Kidney (tissue), 14 donors: Measurements from ENCODE around the gene RAD51C. TPM values are rescaled to one million over a fixed set of nuclear protein-coding genes. Genes with fewer than 3 reads are reported as not detected.

Experiments used
- DNase-seq, 5 donors: peaks; one replicate each; pipeline ENCODE4 v3.0.0-alpha.2; 2013 to 2020
- FAIRE-seq: peaks from 2 replicates; lab custom pipeline; 2012; peaks lifted over from hg19 to GRCh38; lab: Jason Lieb, UNC
- H3K27ac ChIP-seq, 2 donors: one replicate each; pipeline ENCODE4 v1.7.0; 2013; ENCODE audit warnings: low read depth in 2 of 2, low read length in 2 of 2, inconsistent platforms in 1 of 2
- H3K27me3 ChIP-seq: one replicate; pipeline ENCODE4 v1.7.1; 2013; ENCODE audit warnings: low read length, inconsistent platforms; ENCODE audit not compliant: control insufficient read depth, insufficient read depth
- H3K36me3 ChIP-seq, 3 donors: one replicate each; pipeline versions ENCODE4 v1.7.0 to v1.7.1; 2013; ENCODE audit warnings: low read length in 3 of 3, control low read depth in 1 of 3, inconsistent platforms in 1 of 3; ENCODE audit not compliant: insufficient read depth in 3 of 3, control insufficient read depth in 2 of 3
- H3K4me1 ChIP-seq, 3 donors: one replicate each; pipeline versions ENCODE4 v1.7.0 to v1.7.1; 2013; ENCODE audit warnings: low read length in 3 of 3, inconsistent platforms in 1 of 3, low read depth in 1 of 3; ENCODE audit not compliant: control insufficient read depth in 2 of 3, insufficient read depth in 2 of 3
- H3K4me3 ChIP-seq, 3 donors: one replicate each; pipeline versions ENCODE4 v1.7.0 to v1.8.1; 2013; ENCODE audit warnings: low read length in 3 of 3, control low read depth in 1 of 3, inconsistent platforms in 1 of 3
- H3K9ac ChIP-seq, 3 donors: one replicate each; pipeline versions ENCODE4 v1.7.0 to v1.7.1; 2013; ENCODE audit warnings: low read length in 3 of 3, control low read depth in 1 of 3, inconsistent platforms in 1 of 3
- H3K9me3 ChIP-seq, 3 donors: one replicate each; pipeline versions ENCODE4 v1.7.0 to v1.7.1; 2013; ENCODE audit warnings: low read length in 3 of 3, control low read depth in 1 of 3, inconsistent platforms in 1 of 3; ENCODE audit not compliant: control insufficient read depth in 2 of 3, insufficient read depth in 1 of 3
- CTCF ChIP-seq: IDR thresholded peaks from 3 replicates; pipeline ENCODE4 v1.5.1; 2012; ENCODE audit warnings: mild to moderate bottlenecking, moderate library complexity, borderline replicate concordance; ENCODE audit not compliant: insufficient read depth; ENCODE audit errors: extremely low read depth
- intact Hi-C: fragments of 100-400 bp; cut with DNase I; formaldehyde crosslinking; loops from one replicate; pipeline ENCODE4 v1.11.1; 2022
- polyA plus RNA-seq: library from polyadenylated mRNA; stranded (reverse); fragments of 350-450 nt; fragmentation: Illumina TruSeq; extraction: RNeasy Lipid Tissue Mini Kit (QIAGEN cat#74804); gene quantifications from one replicate; pipeline ENCODE4 v1.2.3, GENCODE V29; 2014; ENCODE audit warnings: low read depth, low replicate concordance; ENCODE audit not compliant: insufficient read depth
- total RNA-seq: library from RNA; stranded (reverse); fragmentation: NEBNext Ultra II Directional; extraction: Animal tissue kit (Norgen Biotek cat#: 25700); gene quantifications from one replicate; pipeline ENCODE4 v1.2.1, GENCODE V29; 2021
- donor health status: control.
- donor health status: control.
- donor health status: control.
- donor health status: control.
- donor health status: control.
- donor health status: DM: yes; HTN: yes; CAD: no.
- donor health status: Normal renal cell carcinoma (clear cell type).

Gene RAD51C
- total and polyA plus RNA-seq, 2 donors from 2014 or later: 20.2 to 29.3 TPM

GRCh38 chr17:58753026-58753425, 60.6 kb downstream of the RAD51C start:
- FAIRE-seq (no peak), DNase-seq (no peak)
- Histone ChIP-seq H3K9ac (no peak overlapping the region), H3K36me3 (no peaks in the 10 kb centered on the region), H3K27me3 (no peaks in the 10 kb centered on the region), H3K9me3 (no peaks in the 10 kb centered on the region), H3K4me1 (peaks cover 0 to 4% (median 0%) of the 10 kb centered on the region in 3 donors), H3K4me3 (no peak overlapping the region), H3K27ac (no peak overlapping the region)
- TF ChIP-seq CTCF: no peak
- intact Hi-C loops: no loop called here

GRCh38 chr17:58755269-58755576, 62.8 kb downstream of the RAD51C start:
- Histone ChIP-seq H3K27me3 (no peaks in the 10 kb centered on the region), H3K9me3 (no peaks in the 10 kb centered on the region), H3K27ac (no peak overlapping the region), H3K4me1 (peaks cover 0 to 4% (median 0%) of the 10 kb centered on the region in 3 donors), H3K9ac (no peak overlapping the region), H3K4me3 (peak overlapping the region; percentile 21 to 53 (median 42)), H3K36me3 (no peaks in the 10 kb centered on the region)
- intact Hi-C loops: no loop called here
- DNase-seq (no peak), FAIRE-seq (no peak)
- TF ChIP-seq CTCF: no peak

GRCh38 chr17:58755577-58756245, 63.3 kb downstream of the RAD51C start, which contains the start of gene PPM1E:
TSS of gene PPM1E (plus strand) at chr17:58755854.
- no peaks in the 10 kb centered on the region for H3K36me3 ChIP-seq
- peak within 1 kb of the TSS in 1 of 3 donors; percentile 15 for H3K9ac ChIP-seq
- no peaks in the 10 kb centered on the region for H3K27me3 ChIP-seq
- peaks cover 0 to 4% (median 0%) of the 10 kb centered on the region in 3 donors for H3K4me1 ChIP-seq
- peak within 1 kb of the TSS; percentile 51 to 53 (median 52) for H3K4me3 ChIP-seq
- H3K27ac ChIP-seq: no peak within 1 kb of the TSS
- no peaks in the 10 kb centered on the region for H3K9me3 ChIP-seq
- intact Hi-C loops: no loop called here
- FAIRE-seq (no peak), DNase-seq (peak; percentile 79 to 96 (median 93))
- no peak for TF ChIP-seq CTCF
